PFSK-1 (cell line): Measurements from ENCODE around the gene KDM4C.

Source experiments
- POLR2AphosphoS5 ChIP-seq: IDR thresholded peaks from 2 replicates; pipeline ENCODE4 v1.6.1; 2012; ENCODE audit warnings: low read depth, mild to moderate bottlenecking, control low read depth, low read length, moderate library complexity
- SIN3A ChIP-seq: IDR thresholded peaks from 2 replicates; pipeline ENCODE4 v1.6.1; 2012; ENCODE audit warnings: mild to moderate bottlenecking, low read length, moderate library complexity, borderline replicate concordance; ENCODE audit not compliant: insufficient read depth
- TAF1 ChIP-seq: IDR thresholded peaks from 2 replicates; pipeline ENCODE4 v1.6.1; 2012; ENCODE audit warnings: low read length, control low read depth, borderline replicate concordance; ENCODE audit not compliant: insufficient read depth

DNA sequence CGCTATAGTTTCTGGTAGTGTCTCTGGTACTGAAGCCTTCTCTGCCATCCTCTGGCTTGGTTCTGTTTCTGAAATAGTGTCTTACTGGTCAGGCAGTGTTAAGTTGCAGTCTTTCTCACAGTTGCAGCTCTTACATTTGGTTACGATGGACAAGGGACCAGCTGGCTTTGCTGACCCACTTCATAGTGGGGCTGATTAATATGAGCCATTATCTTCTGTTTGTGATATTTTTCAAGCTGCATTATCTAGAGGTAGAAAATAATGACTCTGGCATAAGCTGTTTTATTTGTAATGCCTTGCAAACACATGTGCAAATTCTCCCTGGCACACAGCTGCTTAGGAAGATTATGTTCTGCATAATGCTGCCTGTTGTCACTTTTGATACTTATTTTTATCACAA is 199.1 kb downstream of the KDM4C start:
- TF ChIP-seq POLR2AphosphoS5 (no peak), TAF1 (no peak), SIN3A (no peak)
